GM19324 (cell line): ENCODE data around the gene HSD11B1L.
"Not testable (repeated sequence)": the region's sequence is repeated elsewhere in the genome, so short reads cannot be mapped to it uniquely, and the experiment has no call there.

Experiments used
- ATAC-seq: cut with Tn5 transposase; IDR thresholded peaks from one replicate; pipeline ENCODE4 v1.9.1; 2021; ENCODE audit warnings: mild to moderate bottlenecking, moderate library complexity; ENCODE audit not compliant: unreplicated experiment, low FRiP score

The HSD11B1L gene

DNA sequence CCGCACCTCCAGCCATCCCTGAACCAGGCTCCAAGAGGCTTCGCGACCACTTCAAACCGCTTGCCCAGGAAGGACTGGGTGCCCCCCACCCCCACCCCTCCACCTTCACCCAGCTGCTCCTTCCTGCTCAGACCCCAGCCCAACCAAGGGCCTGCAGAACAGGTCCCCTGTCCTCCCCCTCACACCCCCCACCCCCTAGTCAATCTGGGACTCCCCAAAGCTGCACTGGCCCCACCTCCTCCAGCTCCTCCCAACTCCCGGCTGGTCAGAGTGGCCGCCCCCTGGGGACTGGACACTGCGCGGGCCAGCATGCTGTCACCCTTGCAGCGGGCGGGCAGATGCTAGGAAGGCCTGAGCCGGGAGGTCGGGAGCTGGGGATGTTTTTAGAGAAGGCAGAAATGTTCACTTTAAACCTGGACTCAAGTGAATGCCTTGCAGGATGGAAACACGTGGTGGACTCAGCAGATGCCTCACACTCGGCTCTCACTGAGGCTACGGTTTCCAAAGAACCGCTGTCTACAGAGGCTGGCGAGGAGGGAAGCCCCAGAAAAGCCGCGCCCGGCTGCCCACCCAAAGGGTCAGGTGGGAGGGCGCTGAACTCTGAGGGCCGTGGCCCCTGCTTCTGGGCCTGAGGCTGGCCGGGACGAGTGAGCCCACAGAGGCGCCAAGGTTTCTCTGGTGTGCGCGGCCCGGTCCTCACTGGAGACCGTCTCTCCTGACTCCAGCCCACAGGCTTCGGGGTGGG is 17.2 kb downstream of the HSD11B1L start:
- no peak for ATAC-seq

DNA sequence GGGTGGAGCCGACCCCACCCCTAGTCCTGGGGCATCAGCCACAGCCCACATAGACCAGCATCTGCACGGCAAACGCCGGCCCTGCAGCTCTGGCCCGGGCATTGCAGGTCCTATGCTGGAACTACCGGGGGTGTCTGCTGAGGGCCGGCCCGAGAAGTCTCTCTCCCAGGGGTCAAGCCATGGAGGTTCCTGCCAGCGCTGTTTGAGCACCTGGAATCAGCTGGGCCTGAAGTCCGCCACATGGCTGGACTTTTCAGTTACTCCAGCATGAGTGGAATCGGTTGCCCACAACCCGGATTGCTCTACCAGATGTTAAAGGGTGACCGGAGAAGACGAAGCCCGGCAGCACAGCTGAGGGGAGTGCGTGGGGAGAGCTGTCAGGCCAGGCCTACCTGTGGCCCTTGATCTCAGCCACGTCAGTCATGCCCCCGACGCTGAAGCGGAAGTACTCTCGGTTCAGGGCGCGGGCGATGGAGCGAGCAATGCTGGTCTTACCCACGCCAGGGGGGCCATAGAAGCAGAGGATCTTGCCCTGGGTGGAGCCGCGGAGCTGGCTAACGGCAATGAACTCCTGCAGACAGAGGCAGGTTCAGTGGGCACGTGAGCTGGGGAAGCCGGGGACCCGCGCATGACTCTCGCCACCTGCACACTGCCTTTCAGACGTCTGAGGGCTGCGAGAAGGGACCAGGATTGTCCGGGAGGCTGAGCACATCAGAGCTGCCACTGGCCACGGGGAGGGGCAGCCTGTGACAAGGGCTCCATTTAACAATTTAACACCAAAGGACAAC is 18.0 kb downstream of the HSD11B1L start:
- no peak for ATAC-seq

DNA sequence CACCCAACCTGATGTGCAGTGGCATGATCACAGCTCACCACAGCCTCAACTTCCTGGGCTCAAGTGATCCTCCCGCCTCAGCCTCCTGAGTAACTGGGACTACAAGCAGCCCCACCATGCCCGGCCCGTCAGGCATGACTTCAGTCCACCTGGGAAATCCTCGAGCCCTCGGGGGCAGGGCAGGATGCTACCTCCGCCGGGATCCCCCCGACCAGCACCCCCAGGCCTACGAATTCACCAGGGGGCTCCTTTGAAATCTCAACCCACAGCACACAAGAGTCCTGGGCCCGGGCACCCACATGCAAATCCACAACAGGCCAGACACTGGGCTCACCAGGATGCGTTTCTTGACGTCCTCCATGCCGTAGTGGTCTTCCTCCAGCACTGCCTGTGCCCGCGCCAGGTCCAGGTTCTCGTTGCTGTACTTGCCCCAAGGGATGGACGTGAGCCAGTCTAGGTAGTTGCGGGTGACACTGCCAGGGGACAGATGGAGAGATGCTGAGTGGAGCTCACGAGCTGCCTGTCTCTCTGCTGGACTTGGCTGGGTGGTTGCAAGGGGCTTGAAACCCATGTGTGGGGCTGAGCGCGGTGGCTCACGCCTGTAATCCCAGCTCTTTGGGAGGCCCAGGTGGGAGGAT is 19.7 kb downstream of the HSD11B1L start:
- ATAC-seq = no peak

GRCh38 chr19:5702053-5702410 is 21.2 kb downstream of the HSD11B1L start:
- ATAC-seq = not testable (repeated sequence)

- no peak for ATAC-seq
These were observed 23.3 kb downstream of the HSD11B1L start for GRCh38 chr19:5703819-5704818.

GRCh38 chr19:5705552-5705951 is 24.7 kb downstream of the HSD11B1L start:
- no peak for ATAC-seq

GRCh38 chr19:5706876-5707573 is 26.2 kb downstream of the HSD11B1L start:
- ATAC-seq = no peak

- no peak for ATAC-seq
These were observed 27.0 kb downstream of the HSD11B1L start for GRCh38 chr19:5707576-5708575.

- ATAC-seq = no peak
These were observed 30.2 kb downstream of the HSD11B1L start for GRCh38 chr19:5711025-5711424.

DNA sequence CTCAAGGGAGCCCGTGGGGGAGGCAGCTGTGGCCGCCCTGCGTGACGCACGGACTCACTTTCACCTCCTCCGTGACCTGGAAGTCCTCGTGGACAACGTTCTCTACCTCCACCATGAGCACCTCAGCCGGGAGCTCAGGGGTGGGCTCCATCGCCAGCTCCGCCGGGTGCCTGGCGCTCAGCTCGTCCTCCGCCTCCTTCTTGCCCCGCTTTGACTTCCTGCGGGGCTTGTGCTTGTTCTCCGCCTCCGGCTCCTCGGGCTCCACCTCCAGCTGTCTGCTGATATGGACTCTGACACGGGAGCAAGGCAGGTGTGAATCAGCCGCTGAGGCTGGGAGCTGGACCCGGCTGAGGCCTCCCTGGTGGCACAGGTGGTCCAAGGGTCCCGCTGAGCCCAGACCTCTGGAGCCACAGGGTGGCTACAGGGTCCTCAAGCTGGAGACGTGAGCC is 30.9 kb downstream of the HSD11B1L start:
- no peak for ATAC-seq

GRCh38 chr19:5713228-5713627 is 32.4 kb downstream of the HSD11B1L start:
- ATAC-seq = no peak

DNA sequence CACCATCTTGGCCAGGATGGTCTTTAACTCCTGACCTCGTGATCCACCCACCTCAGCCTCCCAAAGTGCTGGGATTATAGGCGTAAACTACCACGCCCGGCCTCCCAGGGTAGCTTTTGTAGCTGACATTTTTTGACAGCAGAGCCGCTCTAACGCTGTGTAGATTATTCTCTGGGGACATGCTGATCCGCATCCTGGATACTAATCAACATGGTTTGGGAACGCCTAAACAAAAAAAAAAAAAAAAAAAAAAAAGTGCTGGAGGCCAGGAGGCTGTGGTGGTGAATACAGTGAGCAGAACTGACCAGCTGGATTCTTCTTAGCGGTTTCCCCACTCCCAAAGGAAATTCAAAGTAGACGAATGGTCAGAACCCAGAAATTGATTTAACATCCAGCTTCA is 34.0 kb downstream of the HSD11B1L start:
- ATAC-seq = no peak

- no peak for ATAC-seq
These were observed 36.5 kb downstream of the HSD11B1L start for GRCh38 chr19:5717215-5717935.

- no peak for ATAC-seq
These were observed 37.3 kb downstream of the HSD11B1L start for GRCh38 chr19:5718037-5718578.

DNA sequence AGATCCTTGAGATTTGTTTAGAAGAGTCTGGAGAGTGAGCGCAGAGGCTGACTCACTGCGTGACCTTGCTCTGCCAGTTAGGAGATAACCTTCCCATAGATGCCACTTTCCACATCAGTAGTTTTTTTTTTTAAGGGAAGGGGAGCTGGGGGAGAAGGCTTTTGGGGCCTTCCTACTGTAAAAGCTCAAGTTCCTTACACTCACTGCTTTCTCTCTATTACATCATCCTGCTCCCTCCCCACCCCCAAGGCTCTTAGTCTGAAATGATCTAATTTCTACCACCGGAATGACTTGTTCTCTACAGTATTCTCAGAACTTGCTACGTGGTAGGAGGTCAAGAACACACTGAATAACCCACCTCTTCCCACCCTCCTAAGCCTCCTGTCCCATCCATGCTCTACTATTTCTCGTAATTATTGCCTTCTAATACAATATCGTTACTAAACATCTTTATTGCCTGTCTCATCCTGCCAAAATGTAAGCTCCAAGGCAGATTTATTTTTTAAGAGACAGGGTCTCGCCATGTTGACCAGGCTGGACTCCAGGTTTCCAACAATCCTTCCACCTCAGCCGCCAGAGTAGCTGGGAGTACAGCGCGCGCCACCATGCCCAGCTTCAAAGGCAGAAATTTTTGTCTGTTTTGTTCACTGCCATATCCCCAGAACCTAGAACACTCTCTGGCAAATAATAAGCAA is 37.9 kb downstream of the HSD11B1L start:
- no peak for ATAC-seq

DNA sequence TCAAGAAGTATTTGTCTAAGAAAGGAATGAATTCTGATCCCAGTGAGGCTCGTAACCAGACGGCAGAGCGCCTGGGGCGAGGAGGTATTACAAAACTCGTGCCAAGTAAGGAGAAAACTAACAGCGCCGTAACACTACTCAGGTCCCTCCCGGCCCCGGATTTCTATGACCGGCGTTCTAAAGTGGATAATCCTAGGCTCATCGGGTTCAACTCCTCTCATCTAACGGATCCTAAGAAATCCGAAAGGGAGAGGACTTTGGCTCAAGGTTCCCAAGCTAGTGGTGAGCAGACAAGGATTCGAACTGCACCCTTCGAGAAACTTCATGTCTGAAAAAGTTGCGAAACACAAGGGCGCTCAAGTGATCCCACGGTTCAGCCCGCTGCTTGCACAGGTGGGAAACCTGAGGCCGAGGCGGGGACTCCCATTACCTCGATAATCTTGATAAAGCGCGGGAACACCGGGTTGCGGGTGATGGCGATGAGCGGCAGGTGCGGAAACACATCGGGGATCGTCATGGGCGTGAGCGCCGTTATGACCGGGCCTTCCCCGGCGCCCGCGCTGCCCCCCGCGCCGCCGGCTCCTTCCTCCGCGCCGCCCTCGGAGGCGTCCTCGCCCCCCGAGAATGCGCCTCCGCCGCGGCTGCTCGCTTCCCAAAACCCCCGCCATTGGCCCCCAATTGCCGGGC is 38.6 kb downstream of the HSD11B1L start:
- ATAC-seq = no peak
